ENCODE data around the gene ZNF331.
"Not testable (repeated sequence)": the region's sequence is repeated elsewhere in the genome, so short reads cannot be mapped to it uniquely, and the experiment has no call there.

The ZNF331 gene

GRCh38 chr19:53537521-53538377 lies at the start of gene ZNF331:
TSS of gene ZNF331 (plus strand) at chr19:53538145. CDS start at chr19:53569377, 31,232 bp downstream.
- no peak for DNase-seq (ENCODE audit: low read depth)

DNA sequence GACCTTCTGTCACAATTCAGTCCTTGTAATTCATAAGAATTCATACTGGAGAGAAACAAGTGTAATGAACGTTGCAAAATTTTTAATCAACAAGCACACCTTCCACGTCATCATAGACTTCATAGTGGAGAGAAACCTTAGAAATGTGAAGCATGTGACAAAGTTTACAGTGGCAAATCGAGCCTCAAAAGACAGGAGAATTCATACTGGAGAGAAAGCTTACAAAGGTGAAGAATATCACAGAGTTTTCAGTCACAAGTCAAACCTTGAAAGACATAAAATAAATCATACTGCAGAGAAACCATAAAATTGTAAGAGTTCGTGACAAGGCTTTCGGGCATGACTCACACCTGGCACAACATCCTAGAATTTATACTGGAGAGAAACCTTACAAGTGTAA lies 45.8 kb upstream of the ZNF331 start:
- no peak for DNase-seq (ENCODE audit: low read depth)

GRCh38 chr19:53497311-53498023 lies 40.5 kb upstream of the ZNF331 start:
- DNase-seq (ENCODE audit: low read depth) = not testable (repeated sequence)

GRCh38 chr19:53498024-53498395 lies 39.9 kb upstream of the ZNF331 start:
- DNase-seq (ENCODE audit: low read depth) = not testable (repeated sequence)

DNA sequence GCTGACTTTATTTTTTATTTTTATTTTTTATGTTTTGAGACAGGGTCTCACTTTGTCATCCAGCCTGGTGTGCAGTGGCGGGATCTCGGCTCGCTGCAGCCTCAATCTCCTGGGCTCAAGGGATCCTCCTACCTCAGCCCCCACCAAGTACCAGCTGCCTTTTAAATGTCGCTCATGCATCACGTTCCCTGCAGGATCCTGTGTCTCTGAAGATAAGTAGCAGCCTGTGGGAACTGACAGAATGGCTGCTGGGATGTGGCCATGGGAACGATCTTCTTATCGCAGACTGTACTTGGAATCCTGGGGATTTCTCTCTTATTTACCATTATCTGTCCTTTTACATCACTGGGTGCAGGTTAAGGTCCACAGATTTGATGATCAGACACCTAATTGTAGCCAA lies 34.8 kb upstream of the ZNF331 start:
- DNase-seq (ENCODE audit: low read depth) = not testable (repeated sequence)

DNA sequence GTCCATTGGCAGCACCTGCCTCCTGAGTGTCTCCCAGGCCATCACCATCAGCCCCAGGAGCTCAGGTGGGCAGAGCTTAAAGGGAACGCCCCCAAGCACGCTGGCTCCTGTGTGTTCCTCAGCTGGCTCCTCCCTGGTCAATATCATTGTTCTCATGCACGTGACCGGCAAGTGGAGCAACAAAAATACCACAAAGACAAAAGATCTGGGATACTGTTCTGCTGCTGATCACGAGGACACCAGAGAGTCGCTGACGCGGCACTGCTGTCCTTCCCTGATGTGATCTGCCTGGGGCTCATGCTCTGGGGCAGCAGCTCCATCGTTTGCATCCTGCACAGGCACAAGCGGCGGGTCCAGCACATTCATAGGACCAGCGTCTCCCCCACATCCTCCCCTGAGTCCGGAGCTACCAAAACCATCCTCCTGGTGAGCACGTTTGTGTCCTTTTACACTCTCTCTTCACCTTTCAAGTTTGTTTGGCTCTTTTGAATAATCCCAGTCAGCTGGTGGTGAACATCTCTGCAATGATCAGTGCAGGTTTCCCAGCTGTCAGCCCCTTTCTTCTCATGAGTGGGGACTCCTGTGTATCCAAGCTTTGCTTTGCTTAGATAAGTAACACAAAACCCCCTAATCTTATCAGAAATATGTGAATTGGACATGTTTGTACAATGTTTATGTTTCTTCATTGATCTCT lies 34.1 kb upstream of the ZNF331 start:
- not testable (repeated sequence) for DNase-seq (ENCODE audit: low read depth)

DNA sequence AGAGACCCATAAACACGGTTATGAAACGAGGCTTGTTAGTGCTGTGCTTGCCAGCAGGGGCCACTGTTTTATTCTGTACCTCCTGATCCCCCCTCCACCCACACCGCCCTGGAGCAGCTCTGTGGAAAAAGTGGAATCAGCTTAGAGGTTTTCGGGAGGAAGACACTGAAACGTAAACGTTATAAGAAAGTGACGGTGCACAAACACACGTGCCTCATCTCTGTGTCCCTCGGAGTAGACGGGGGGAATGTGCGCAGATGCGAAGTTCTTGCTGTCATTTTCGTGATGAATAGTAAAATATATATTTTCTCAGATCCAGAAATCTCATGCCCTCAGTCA lies 33.6 kb upstream of the ZNF331 start:
- DNase-seq (ENCODE audit: low read depth) = not testable (repeated sequence)

GRCh38 chr19:53504885-53505284 lies 33.1 kb upstream of the ZNF331 start:
- no peak for DNase-seq (ENCODE audit: low read depth)

- DNase-seq (ENCODE audit: low read depth) = no peak
Observed at GRCh38 chr19:53506728-53507127, 31.2 kb upstream of the ZNF331 start.

GRCh38 chr19:53507523-53508442 lies 30.2 kb upstream of the ZNF331 start:
- DNase-seq (ENCODE audit: low read depth) = no peak

GRCh38 chr19:53509443-53509842 lies 28.5 kb upstream of the ZNF331 start:
- DNase-seq (ENCODE audit: low read depth) = no peak

GRCh38 chr19:53509845-53510244 lies 28.1 kb upstream of the ZNF331 start:
- no peak for DNase-seq (ENCODE audit: low read depth)

- no peak for DNase-seq (ENCODE audit: low read depth)
Observed at GRCh38 chr19:53511357-53511756, 26.6 kb upstream of the ZNF331 start.

- DNase-seq (ENCODE audit: low read depth) = peak; percentile 33
Observed at GRCh38 chr19:53511933-53512374, 26.0 kb upstream of the ZNF331 start.

GRCh38 chr19:53515047-53515446 lies 22.9 kb upstream of the ZNF331 start:
- DNase-seq (ENCODE audit: low read depth) = not testable (repeated sequence)

- DNase-seq (ENCODE audit: low read depth) = no peak
Observed at GRCh38 chr19:53517114-53517741, 20.7 kb upstream of the ZNF331 start.

DNA sequence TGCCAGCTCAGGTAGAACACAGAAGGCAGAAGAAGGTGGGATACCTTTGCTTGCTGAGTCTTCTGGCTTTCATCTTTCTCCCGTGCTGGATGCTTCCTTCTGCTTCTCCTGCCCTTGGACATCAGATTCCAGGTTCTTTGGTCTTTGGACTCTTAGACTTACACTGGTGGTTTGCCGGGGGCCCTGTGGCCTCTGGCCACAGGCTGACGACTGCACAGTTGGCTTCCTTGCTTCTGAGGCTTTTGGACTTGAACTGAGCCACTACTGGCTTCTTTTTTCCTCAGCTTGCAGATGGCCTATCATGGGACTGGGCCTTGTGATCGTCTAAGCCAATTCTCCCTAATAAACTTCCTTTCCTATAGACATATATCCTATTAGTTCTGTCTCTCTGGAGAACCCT lies 19.8 kb upstream of the ZNF331 start:
- no peak for DNase-seq (ENCODE audit: low read depth)

DNA sequence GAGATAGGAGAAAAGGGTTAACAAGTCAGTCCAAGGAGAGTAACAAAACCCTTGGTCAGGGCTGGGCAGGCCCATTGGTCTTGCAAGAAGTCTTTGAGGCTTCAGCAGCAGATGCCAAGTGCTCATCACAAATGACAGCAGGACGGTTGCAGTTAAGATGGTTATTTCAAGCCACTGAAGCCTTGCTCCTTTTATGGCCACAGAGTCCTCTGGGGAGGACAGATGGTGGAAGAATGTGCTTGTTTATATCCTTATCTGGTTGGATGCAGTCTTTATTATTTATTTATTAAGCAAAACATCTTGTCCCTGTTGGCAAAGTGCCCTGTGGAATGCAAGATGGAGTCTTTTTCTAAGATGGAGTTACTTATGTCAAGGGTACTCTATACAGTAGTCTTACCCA lies 19.2 kb upstream of the ZNF331 start:
- DNase-seq (ENCODE audit: low read depth) = no peak

DNA sequence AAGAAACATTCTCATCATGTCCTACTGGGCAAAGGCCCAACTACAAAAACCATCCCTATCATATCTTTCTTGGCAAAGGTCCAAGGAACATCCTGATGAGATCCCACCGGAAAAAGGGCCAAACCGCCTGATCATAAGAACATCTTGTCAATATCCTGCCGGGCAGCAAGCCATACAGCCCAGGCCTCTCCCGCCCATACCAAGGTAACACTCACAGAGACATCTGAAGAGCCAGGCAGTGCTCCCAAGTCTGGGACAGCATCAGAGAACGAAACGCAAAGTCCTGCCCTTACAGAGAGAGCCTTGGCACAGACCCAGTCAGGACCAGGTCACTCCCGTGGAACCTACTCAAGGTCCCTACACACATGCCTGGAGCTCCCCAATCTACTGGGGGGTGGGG lies 18.5 kb upstream of the ZNF331 start:
- DNase-seq (ENCODE audit: low read depth) = no peak

- DNase-seq (ENCODE audit: low read depth) = no peak
Observed at GRCh38 chr19:53520163-53520546, 17.8 kb upstream of the ZNF331 start.

Measured in GM04504 (cell line).